GM11168 (cell line): ENCODE measurements around the gene SLC6A17.

ENCODE experiments used
- in situ Hi-C: fragments of 300-500 bp; cut with MboI; formaldehyde crosslinking; loops from one replicate; pipeline ENCODE4 v1.12.0; 2022; ENCODE audit warnings: low sequenced_read_pairs; ENCODE audit not compliant: unreplicated experiment

The SLC6A17 gene

DNA sequence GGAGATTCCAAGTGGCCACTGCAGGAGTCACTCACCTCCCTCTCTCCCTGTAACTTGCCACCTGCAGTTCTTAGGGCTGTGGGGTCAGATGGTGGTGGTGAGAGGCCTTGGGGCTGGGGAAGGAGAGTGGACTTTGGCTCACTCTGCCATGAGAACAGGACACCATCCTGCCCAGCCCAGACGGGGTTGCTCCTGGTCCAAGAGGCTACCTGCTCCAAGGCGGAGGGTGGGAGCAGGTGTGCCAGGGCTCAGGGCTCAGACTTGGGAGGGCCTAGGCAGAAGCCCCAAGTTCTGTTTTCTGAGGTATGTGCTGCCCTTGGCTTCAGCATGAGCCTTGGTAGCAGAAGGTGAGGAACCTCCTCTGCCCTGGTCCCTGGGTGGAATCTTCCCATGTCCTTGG, 48.5 kb downstream of the SLC6A17 start:
- in situ Hi-C loops = no loop called here

GRCh38 chr1:110200190-110200589, 49.9 kb downstream of the SLC6A17 start:
- in situ Hi-C loops = loop anchor here (5.0 kb wide), 1 partner anchor 262 kb away; no protein-coding TSS in a partner anchor

DNA sequence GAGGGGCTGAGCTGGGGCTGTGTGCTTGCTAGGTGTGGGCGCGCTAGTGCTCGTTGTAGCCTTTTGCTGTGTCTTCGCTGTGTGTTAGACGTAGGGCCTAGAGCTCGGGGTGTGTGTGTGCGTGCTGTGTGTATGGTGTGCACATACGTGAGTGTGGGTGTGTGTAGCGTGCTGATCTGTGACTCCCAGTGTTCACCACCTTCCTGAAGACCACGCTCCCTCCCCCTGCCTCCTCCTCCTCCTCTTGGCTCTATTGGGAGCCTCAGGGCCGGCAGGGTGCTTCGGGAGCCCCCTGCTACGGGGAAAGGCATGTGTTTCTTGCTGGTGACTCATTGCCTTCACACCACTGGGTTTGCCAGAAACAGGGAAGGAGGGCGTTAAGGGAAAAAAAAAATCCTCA, 50.4 kb downstream of the SLC6A17 start:
- in situ Hi-C loops = loop anchor here (5.0 kb wide), 1 partner anchor 262 kb away; no protein-coding TSS in a partner anchor

DNA sequence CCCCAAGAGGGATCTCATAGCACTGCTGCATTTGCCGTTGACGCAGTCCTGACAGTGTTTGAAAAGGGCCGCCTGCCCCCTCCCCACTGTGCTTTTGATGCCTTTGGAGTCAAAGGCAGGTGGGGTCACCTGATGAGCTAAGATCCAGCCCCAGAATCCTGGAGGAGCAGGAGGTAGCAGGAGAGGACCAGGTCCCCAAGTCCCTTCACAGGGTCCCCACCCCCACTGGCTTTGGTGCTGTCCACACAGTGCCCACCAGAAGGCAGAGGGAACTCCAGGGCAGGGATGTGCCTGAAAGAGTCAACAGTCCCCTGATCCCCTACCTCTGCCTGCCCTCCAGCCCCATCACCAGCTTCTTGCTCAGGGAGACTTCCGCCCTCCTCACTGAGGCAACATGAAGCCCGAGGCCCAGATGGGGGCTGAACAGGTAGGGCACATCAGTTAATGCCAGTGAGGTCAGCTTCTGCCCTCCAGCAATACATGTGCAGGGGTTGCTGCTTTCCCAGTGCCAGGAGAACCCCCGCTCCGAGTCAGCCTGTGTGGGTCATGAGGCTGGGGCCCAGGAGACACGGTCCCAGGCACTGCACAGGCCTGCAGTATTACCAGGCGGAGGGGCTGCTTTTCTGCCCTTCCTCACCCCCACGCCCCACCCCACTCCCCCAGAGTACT, 51.0 kb downstream of the SLC6A17 start:
- in situ Hi-C loops = loop anchor here (5.0 kb wide), 1 partner anchor 261 kb away; no protein-coding TSS in a partner anchor

DNA sequence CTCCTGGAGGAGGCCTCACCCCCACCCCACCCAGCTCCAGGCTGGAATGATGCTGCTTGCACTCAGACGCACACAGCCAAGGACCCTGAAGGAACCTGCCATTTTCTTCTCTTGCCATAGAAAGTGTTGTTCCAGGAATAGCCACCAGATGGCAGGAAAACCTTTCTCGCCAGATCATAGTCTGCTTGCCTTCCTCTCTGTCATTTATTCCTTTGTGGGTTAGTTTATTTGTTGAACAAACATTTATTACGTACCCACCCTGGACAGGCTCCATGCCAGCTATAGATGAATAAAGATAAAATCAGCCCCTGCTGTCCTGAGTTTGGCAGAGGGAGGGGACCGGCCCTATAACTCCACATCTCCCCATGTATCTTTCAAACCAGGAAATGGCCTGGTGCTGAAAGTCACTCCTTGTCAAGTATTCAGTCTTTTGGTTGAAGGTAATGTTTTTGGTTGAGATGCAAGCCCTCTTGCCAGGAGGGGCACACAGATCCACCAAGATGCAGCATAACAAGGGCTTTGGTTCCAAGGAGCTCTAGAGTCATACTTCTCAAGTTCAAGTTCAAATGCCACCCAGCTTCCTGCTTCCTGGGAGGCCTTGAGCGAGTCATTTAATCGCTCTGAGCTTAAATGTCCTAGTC, 52.8 kb downstream of the SLC6A17 start:
- in situ Hi-C loops = loop anchor here (5.0 kb wide), 1 partner anchor 259 kb away; no protein-coding TSS in a partner anchor

DNA sequence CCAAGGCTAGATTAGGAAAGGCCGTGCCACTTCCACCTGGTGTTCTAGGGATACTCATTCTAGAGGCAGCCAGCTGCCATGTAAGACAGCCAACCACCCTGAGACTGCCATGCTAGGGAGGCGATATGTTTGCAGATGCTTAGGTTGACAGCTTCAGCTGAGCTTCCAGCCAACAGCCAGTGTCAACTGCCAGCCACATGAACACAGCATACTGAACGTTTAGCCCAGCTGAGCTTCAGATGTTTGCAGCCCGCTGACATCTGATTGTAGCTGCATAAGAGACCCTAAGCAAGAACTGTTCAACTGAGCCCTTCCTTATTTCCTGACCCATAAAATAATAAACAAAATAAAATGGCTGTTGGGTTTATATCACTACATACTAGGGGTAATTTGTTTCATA, 54.9 kb downstream of the SLC6A17 start:
- in situ Hi-C loops = loop anchor here (5.0 kb wide), 1 partner anchor 102 kb away; no protein-coding TSS in a partner anchor

- in situ Hi-C loops = loop anchor here (5.0 kb wide), 1 partner anchor 102 kb away; no protein-coding TSS in a partner anchor
These were observed 55.4 kb downstream of the SLC6A17 start for GRCh38 chr1:110205591-110206155.

GRCh38 chr1:110206261-110206920, 56.1 kb downstream of the SLC6A17 start:
- in situ Hi-C loops = loop anchor here (5.0 kb wide), 1 partner anchor 101 kb away; no protein-coding TSS in a partner anchor

DNA sequence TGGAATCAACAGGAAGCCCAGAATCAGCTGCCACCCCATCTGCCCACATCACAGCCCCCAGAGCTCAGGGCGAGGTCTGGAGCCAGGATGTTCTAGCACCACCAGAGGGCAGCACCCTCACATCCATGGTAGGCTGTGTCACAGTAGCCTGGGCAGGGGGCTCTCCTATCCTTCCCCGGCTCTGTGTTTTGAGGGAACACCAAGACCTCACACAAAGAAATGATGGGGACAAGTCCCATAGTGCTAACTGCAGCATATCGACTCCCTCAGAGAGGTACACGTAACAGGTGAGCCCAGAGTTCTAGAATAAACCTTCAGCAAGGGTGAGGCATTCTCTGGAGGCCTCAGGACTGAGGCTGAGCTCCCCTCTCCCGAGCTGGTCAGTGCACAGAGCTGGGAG, 57.5 kb downstream of the SLC6A17 start:
- in situ Hi-C loops = loop anchor here (5.0 kb wide), 1 partner anchor 99 kb away; no protein-coding TSS in a partner anchor

DNA sequence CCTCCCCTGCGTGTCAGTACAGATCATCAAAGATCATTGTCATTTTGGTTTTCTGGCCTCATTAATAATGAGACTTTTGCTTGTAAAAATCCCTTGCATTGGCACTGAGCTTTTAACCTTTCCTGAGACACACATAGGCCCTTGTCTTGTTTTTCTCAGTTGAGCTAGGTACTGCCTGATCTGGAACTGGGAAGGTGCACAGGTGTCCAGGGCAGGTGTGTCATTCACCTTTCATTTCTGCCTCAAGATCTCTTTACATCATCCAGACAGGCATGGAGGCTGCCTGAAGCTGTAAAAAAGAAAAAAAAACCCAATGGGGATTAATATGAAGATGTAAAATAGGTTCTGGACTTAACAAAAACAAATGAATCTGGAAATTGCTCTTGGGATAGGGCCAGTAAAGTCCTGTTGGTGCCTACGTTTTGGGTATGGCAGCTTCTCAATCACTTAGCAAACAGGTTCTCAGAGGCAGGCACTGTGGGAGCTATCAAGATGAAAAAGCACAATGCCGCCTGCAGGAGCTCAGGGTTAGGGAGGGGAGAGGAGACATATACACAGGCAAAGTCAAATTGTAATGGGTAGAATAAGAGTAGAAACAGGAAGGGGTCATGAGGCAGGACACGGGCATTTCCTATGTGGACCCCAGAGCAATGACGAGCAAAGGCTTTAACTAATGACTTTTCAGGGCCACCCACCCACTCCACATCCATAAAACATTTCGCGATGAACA, 58.8 kb downstream of the SLC6A17 start:
- in situ Hi-C loops = loop anchor here (5.0 kb wide), 1 partner anchor 98 kb away; no protein-coding TSS in a partner anchor

DNA sequence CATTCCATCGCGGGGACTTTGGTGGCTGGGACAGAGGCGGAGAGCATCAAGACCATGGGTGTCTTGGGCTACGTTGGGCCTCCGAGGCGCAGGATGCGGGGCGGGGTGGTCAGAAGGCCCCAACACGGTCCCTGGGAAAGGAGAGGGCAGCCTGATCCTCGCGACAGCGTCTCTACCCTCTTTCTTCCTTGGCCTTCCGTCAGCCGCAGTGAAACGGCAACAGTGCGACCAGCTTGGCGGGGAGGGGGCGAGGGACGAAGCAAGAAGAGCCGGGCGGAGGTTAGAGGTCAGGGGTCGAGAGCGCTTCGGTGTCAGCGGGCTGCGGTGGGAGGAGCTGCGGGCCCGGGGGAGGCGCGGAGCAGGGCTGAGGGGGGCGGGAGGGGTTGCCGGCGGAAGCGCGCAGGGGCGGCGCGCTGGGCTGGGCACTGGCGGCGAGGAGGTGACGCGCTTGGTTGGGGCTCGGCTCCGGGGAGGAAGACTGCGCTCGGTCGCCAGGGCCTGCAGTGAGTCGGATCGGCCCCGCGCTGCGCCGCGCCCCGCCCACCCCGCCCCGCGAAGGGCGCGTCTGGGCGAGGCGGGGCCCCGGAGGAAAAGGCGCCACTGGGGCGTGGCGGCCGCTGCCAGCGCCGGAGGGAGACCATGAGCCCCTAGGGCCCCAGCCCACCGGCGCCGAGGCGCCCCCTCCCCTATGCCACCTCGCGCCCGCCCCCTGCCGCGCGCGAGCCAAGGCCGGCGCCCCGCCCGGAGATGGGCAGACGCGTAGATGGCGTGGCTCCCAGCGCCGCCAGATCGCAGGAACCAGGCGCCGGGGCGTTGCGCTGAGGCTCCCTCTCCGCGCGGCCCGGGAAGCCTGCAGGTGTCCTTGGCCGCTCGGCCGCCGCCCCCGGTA, 59.7 kb downstream of the SLC6A17 start, which contains the start of gene KCNC4:
TSS of gene KCNC4 (plus strand) at position 600 of the 889 bp plus-strand sequence. CDS start 1,186 bp downstream, outside the sequence.
- in situ Hi-C loops = loop anchor here (5.0 kb wide), 1 partner anchor 97 kb away; no protein-coding TSS in a partner anchor

DNA sequence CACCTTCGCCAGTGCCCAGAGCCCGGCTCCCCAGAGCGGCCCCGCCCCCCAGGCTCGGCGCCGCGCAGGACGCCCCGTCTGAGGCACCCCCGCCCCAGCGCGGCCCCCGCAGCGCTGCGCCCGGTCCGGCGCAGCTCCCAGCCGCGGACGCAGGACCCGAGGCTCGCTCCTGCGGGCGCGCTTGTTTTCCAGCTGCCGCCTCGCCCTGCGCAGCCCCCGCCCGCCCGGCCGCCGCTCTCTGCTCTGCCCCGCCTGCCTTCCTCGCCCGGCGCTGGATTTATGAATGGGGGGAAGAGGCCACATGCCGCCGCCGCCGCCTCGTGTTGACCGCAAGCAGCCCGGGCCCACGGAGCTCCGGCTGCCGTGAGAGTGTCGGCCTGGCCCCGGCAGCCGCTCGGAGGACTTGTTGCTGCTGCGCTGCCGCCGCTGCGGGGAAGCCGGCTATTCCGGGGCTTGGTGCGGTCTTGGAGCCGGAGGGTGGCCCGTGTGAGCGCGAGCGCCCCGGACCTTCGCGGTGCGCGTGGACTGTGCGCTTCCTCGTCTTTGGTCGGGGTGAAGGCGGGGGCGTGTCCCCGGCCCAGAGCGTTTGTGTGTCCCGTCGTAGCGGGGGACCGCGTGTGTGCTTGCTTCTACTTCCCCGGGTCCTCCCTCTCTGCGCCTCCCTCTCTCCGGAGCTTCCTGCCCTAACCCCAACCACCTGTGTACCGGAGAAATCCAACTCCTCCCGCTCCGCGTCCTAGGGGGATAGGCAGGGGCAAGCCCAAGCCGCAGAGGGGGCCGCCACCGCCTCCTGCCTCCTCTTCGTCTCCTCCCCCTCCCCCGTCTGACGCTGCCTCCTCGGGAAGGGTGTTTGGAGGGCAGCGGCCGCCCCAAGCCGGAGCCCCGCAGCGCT, 60.6 kb downstream of the SLC6A17 start:
- in situ Hi-C loops = no loop called here

DNA sequence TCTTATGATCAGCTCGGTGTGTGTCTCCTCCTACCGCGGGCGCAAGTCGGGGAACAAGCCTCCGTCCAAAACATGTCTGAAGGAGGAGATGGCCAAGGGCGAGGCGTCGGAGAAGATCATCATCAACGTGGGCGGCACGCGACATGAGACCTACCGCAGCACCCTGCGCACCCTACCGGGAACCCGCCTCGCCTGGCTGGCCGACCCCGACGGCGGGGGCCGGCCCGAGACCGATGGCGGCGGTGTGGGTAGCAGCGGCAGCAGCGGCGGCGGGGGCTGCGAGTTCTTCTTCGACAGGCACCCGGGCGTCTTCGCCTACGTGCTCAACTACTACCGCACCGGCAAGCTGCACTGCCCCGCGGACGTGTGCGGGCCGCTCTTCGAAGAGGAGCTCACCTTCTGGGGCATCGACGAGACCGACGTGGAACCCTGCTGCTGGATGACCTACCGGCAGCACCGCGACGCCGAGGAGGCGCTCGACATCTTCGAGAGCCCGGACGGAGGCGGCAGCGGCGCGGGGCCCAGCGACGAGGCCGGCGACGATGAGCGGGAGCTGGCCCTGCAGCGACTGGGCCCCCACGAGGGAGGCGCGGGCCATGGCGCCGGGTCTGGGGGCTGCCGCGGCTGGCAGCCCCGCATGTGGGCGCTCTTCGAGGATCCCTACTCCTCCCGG, 61.3 kb downstream of the SLC6A17 start:
- in situ Hi-C loops = no loop called here

DNA sequence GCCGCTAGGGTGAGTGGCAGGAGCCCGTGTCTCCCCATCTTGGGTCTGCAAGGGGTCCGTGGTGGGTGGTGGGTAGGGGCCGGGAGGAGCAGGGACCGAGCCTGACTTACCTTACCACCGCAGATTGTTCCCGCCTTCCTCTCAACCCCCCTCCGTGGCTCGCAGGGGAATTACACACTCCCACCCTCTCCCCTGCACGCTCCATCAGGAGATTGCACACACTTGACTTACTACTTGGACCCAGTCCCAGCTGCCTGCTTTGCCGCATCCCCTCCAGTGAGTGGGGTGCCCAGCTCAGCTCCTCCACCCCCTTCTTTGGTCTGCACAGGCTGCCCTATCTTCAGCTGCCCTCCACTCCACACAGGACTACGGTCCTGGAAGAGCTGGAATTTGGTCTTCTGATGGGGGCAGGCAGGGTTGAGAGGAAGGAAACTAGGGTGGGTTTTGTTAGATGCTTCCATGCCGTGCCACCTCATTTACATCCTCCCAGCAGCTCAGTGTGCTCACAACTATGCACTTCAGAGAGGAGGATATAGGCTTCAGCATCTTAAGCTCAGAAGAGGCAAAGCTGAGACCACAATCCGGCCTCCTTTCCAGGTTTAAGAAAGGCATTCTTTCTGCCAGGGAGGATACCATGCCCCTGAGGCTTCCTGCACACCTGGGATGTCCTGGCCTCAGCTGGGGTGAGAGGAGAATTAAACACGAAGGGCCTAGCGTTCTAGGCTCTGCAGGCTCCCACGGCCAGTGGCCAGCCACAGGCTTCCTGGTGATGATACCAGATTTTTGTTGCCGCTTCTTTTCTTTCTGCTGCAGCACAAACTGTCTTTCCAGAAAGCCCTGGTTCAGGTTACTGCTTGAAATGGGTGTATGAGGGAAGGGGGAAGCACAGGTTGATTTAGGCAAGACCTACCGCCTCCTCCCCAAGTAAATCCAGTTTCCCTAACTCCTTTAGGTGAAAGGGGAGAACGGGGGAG, 62.2 kb downstream of the SLC6A17 start:
- in situ Hi-C loops = no loop called here

DNA sequence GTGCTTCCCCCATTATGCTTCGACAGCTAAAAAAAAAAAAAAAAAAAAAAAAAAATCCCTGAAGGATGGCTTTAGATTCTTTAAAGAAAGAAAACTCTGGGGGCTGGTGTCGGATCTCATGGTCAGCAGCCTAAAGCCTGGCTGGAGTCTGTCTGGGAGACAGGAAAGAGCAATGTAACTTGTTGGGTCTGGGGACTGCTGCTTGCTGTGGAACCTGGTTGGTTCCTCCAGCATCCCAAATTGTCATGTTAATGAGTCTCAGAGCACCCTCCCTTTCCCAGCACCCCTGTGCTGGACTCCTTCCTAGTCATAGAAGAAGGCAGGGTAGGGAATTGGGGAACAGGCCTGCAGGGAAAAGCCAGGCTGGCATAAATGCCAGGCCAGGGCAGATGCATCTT, 62.8 kb downstream of the SLC6A17 start:
- in situ Hi-C loops = no loop called here
